Germinal center (tissue), 1 donor: ENCODE data around the gene ATF2.

ENCODE experiments used
- DNase-seq: peaks from one replicate; pipeline ENCODE4 v3.0.0; 2012; ENCODE audit warnings: mixed read lengths, low spot score

Gene ATF2

GRCh38 chr2:175025946-175026345 is 142.1 kb downstream of the ATF2 start:
- no peak for DNase-seq

GRCh38 chr2:175025233-175025632 is 142.8 kb downstream of the ATF2 start:
- no peak for DNase-seq

GRCh38 chr2:175022923-175023322 is 145.1 kb downstream of the ATF2 start:
- no peak for DNase-seq
